HEK293 (cell line): ENCODE results near the gene HSPBAP1.

Experiments used
- ZNF112 ChIP-seq: fragments of 450-650 bp; formaldehyde crosslinking; IDR thresholded peaks from 2 replicates; pipeline ENCODE4 v1.5.0; 2017; ENCODE audit warnings: missing biosample characterization, missing genetic modification characterization
- ZNF302 ChIP-seq: fragments of 450-650 bp; formaldehyde crosslinking; IDR thresholded peaks from 2 replicates; pipeline ENCODE4 v1.5.1; 2016; ENCODE audit warnings: missing biosample characterization, missing genetic modification characterization, low read depth
- ZNF529 ChIP-seq: fragments of 450-650 bp; formaldehyde crosslinking; IDR thresholded peaks from 2 replicates; pipeline ENCODE4 v1.5.1; 2017; ENCODE audit warnings: missing genetic modification characterization, missing biosample characterization; ENCODE audit not compliant: insufficient replicate concordance
- ZNF704 ChIP-seq: fragments of 450-650 bp; formaldehyde crosslinking; IDR thresholded peaks from 2 replicates; pipeline ENCODE4 v1.5.1; 2016; ENCODE audit warnings: missing biosample characterization, missing genetic modification characterization
- TF ChIP-seq, protein P1 (sequence below): fragments of 450-650 bp; formaldehyde crosslinking; IDR thresholded peaks from 2 replicates; pipeline ENCODE4 v1.5.1; 2016; ENCODE audit warnings: missing biosample characterization, missing genetic modification characterization
- TF ChIP-seq, protein P2 (sequence below): fragments of 450-650 bp; formaldehyde crosslinking; IDR thresholded peaks from 2 replicates; pipeline ENCODE4 v1.5.1; 2016; ENCODE audit warnings: missing biosample characterization, missing genetic modification characterization

DNA sequence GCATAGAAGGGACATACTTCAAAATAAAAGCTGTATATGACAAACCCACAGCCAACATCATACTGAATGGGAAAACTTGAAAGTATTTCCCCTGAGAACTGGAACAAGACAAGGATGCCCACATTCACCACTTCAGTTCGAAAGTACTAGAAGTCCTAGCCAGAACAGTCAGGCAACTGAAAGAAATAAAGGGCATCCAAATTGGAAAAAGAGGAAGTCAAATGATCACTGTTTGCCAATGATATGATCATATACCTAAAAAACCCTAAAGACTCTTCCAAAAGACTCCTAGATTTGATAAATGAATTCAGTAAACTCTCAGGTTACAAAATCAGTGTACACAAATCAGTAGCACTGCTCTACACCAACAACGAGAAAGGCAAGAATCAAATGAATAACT, 42.0 kb upstream of the HSPBAP1 start:
- TF ChIP-seq ZNF112 (tag by site-specific recombination): no peak
- no peak for TF ChIP-seq ZNF302 (tag by site-specific recombination)
- TF ChIP-seq, protein P1, sequence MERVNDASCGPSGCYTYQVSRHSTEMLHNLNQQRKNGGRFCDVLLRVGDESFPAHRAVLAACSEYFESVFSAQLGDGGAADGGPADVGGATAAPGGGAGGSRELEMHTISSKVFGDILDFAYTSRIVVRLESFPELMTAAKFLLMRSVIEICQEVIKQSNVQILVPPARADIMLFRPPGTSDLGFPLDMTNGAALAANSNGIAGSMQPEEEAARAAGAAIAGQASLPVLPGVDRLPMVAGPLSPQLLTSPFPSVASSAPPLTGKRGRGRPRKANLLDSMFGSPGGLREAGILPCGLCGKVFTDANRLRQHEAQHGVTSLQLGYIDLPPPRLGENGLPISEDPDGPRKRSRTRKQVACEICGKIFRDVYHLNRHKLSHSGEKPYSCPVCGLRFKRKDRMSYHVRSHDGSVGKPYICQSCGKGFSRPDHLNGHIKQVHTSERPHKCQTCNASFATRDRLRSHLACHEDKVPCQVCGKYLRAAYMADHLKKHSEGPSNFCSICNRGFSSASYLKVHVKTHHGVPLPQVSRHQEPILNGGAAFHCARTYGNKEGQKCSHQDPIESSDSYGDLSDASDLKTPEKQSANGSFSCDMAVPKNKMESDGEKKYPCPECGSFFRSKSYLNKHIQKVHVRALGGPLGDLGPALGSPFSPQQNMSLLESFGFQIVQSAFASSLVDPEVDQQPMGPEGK (tag by site-specific recombination): no peak
- no peak for TF ChIP-seq ZNF529 (tag by site-specific recombination)
- no peak for TF ChIP-seq ZNF704 (tag by site-specific recombination)
- TF ChIP-seq, protein P2, sequence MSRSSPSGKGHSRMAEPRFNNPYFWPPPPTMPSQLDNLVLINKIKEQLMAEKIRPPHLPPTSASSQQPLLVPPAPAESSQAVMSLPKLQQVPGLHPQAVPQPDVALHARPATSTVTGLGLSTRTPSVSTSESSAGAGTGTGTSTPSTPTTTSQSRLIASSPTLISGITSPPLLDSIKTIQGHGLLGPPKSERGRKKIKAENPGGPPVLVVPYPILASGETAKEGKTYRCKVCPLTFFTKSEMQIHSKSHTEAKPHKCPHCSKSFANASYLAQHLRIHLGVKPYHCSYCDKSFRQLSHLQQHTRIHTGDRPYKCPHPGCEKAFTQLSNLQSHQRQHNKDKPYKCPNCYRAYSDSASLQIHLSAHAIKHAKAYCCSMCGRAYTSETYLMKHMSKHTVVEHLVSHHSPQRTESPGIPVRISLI: no peak
